8988T (cell line): ENCODE measurements around the gene B4GALT3.

Experiments
- DNase-seq: peaks from one replicate; pipeline ENCODE4 v3.0.0; 2011

Gene B4GALT3

GRCh38 chr1:161201836-161202712 lies 24.8 kb upstream of the B4GALT3 start, which contains the start of gene NDUFS2:
Gene NDUFS2, plus strand, starts transcription at chr1:161202367. Its CDS starts 19 bp downstream, at chr1:161202386.
- peak; percentile 88 for DNase-seq

GRCh38 chr1:161200992-161201835 lies 23.9 kb upstream of the B4GALT3 start:
- no peak for DNase-seq

- no peak for DNase-seq
Observed at GRCh38 chr1:161200421-161200991, 23.2 kb upstream of the B4GALT3 start.

GRCh38 chr1:161199506-161200139 lies 22.3 kb upstream of the B4GALT3 start:
- DNase-seq = no peak

GRCh38 chr1:161198897-161199431 lies 21.7 kb upstream of the B4GALT3 start, which contains the start of gene ADAMTS4:
Gene ADAMTS4, minus strand, starts transcription at chr1:161199054. Its CDS starts 427 bp downstream, at chr1:161198627.
- no peak for DNase-seq

- DNase-seq = no peak
Observed at GRCh38 chr1:161198194-161198896, 21.0 kb upstream of the B4GALT3 start.

GRCh38 chr1:161197560-161198193 lies 20.4 kb upstream of the B4GALT3 start:
- DNase-seq = no peak

GRCh38 chr1:161196521-161197451 lies 19.5 kb upstream of the B4GALT3 start:
- no peak for DNase-seq

- DNase-seq = no peak
Observed at GRCh38 chr1:161196111-161196510, 18.8 kb upstream of the B4GALT3 start.

GRCh38 chr1:161195171-161195570 lies 17.9 kb upstream of the B4GALT3 start:
- no peak for DNase-seq

GRCh38 chr1:161193561-161194235 lies 16.4 kb upstream of the B4GALT3 start:
- DNase-seq = no peak

GRCh38 chr1:161192476-161193465 lies 15.5 kb upstream of the B4GALT3 start:
- DNase-seq = peak; percentile 69

- DNase-seq = no peak
Observed at GRCh38 chr1:161191971-161192370, 14.7 kb upstream of the B4GALT3 start.

GRCh38 chr1:161190962-161191521 lies 13.7 kb upstream of the B4GALT3 start:
- DNase-seq = no peak

- DNase-seq = no peak
Observed at GRCh38 chr1:161189036-161189435, 11.7 kb upstream of the B4GALT3 start.

- no peak for DNase-seq
Observed at GRCh38 chr1:161188381-161188780, 11.1 kb upstream of the B4GALT3 start.

- DNase-seq = no peak
Observed at GRCh38 chr1:161187311-161187710, 10.0 kb upstream of the B4GALT3 start.
